Hepatic stellate cell (primary cell): ENCODE measurements around the gene SKA1.
A peak's percentile ranks its signal among the peaks of the same experiment; 100 is the strongest.
"Not testable (repeated sequence)": the region's sequence is repeated elsewhere in the genome, so short reads cannot be mapped to it uniquely, and the experiment has no call there.

Experiments used
- DNase-seq: peaks from one replicate; pipeline ENCODE4 v3.0.0; 2011; ENCODE audit warnings: low spot score

SKA1 gene

GRCh38 chr18:50395093-50395492, 20.2 kb downstream of the SKA1 start:
- no peak for DNase-seq

GRCh38 chr18:50396005-50396660, 21.3 kb downstream of the SKA1 start:
- DNase-seq: no peak

GRCh38 chr18:50397023-50397422, 22.2 kb downstream of the SKA1 start:
- no peak for DNase-seq

GRCh38 chr18:50398099-50398498, 23.3 kb downstream of the SKA1 start:
- DNase-seq: no peak

- no peak for DNase-seq
Measured at GRCh38 chr18:50398947-50399346, 24.1 kb downstream of the SKA1 start.

GRCh38 chr18:50399582-50399981, 24.7 kb downstream of the SKA1 start:
- no peak for DNase-seq

GRCh38 chr18:50400438-50400837, 25.6 kb downstream of the SKA1 start:
- not testable (repeated sequence) for DNase-seq

GRCh38 chr18:50401295-50401694, 26.4 kb downstream of the SKA1 start:
- no peak for DNase-seq

- DNase-seq: peak; percentile 9
Measured at GRCh38 chr18:50401888-50402287, 27.0 kb downstream of the SKA1 start.

GRCh38 chr18:50404752-50405581, 30.1 kb downstream of the SKA1 start:
- DNase-seq: not testable (repeated sequence)

- DNase-seq: no peak
Measured at GRCh38 chr18:50405582-50406271, 30.9 kb downstream of the SKA1 start.

- no peak for DNase-seq
Measured at GRCh38 chr18:50409236-50409635, 34.4 kb downstream of the SKA1 start.

GRCh38 chr18:50410008-50410407, 35.2 kb downstream of the SKA1 start:
- DNase-seq: no peak

GRCh38 chr18:50410894-50411293, 36.0 kb downstream of the SKA1 start:
- DNase-seq: peak; percentile 24

GRCh38 chr18:50416832-50417231, 42.0 kb downstream of the SKA1 start:
- not testable (repeated sequence) for DNase-seq

GRCh38 chr18:50417705-50418104, 42.9 kb downstream of the SKA1 start:
- not testable (repeated sequence) for DNase-seq

- DNase-seq: no peak
Measured at GRCh38 chr18:50418650-50419049, 43.8 kb downstream of the SKA1 start.

- DNase-seq: no peak
Measured at GRCh38 chr18:50422286-50422898, 47.5 kb downstream of the SKA1 start.

GRCh38 chr18:50424877-50425690, 50.2 kb downstream of the SKA1 start:
- DNase-seq: no peak

- DNase-seq: no peak
Measured at GRCh38 chr18:50427896-50428295, 53.0 kb downstream of the SKA1 start.

- no peak for DNase-seq
Measured at GRCh38 chr18:50428531-50429206, 53.8 kb downstream of the SKA1 start.
